Activated CD8-positive, alpha-beta T cell treated with anti-CD3 and anti-CD28 coated beads for 36 hours (primary cell): Measurements from ENCODE around the gene IRGC. TPM values are rescaled to one million over a fixed set of nuclear protein-coding genes. Genes with fewer than 3 reads are reported as not detected.
A peak's percentile ranks its signal among the peaks of the same experiment; 100 is the strongest.
"Not testable (repeated sequence)": the region's sequence is repeated elsewhere in the genome, so short reads cannot be mapped to it uniquely, and the experiment has no call there.

ENCODE experiments used
- ATAC-seq: fragments of 200-7000 bp; cut with Tn5 transposase; one replicate; pipeline ENCODE4 v1.10.0; 2021; ENCODE audit warnings: mild to moderate bottlenecking, moderate library complexity
- CTCF ChIA-PET: fragments of 350-600 bp; sonication (Branson Sonifier 250); formaldehyde crosslinking; loops from one replicate; lab custom pipeline; 2021; ENCODE audit warnings: antibody characterized with exemption; lab: Charles Lee
- POLR2A ChIA-PET: fragments of 350-600 bp; sonication (Branson Sonifier 250); formaldehyde crosslinking; loops from one replicate; lab custom pipeline; 2021; ENCODE audit warnings: antibody characterized with exemption; lab: Charles Lee
- DNase-seq: peaks from one replicate; pipeline ENCODE4 v3.0.0-alpha.2; 2020
- H3K27ac Mint-ChIP-seq: one replicate; pipeline ENCODE4 v1.8.0; 2021; ENCODE audit warnings: mild to moderate bottlenecking, mixed read lengths
- H3K27me3 Mint-ChIP-seq: one replicate; pipeline ENCODE4 v1.8.0; 2021; ENCODE audit warnings: mixed read lengths
- H3K36me3 Mint-ChIP-seq: one replicate; pipeline ENCODE4 v1.8.0; 2021; ENCODE audit warnings: low read depth, mixed read lengths
- H3K4me1 Mint-ChIP-seq: one replicate; pipeline ENCODE4 v1.8.0; 2021; ENCODE audit warnings: low read depth, mixed read lengths
- H3K4me3 Mint-ChIP-seq: one replicate; pipeline ENCODE4 v1.8.0; 2021; ENCODE audit warnings: mild to moderate bottlenecking, moderate library complexity, mixed read lengths
- H3K9me3 Mint-ChIP-seq: one replicate; pipeline ENCODE4 v1.8.0; 2021; ENCODE audit warnings: mixed read lengths
- CTCF ChIP-seq: fragments of 200-600 bp; IDR thresholded peaks from one replicate; pipeline ENCODE4 v1.8.0; 2022; ENCODE audit warnings: antibody characterized with exemption, mild to moderate bottlenecking
- intact Hi-C: fragments of 100-400 bp; cut with micrococcal nuclease; formaldehyde crosslinking; loops from one replicate; pipeline ENCODE4 v1.10.0; 2022
- total RNA-seq, 2 experiments: library from RNA; stranded (reverse); gene quantifications; one replicate each; pipeline ENCODE4 v1.2.3, GENCODE V29; 2021

Gene IRGC
- total RNA-seq, 2 experiments from 2014 or later: not detected

- ATAC-seq (no peak), DNase-seq (no peak)
- Mint-ChIP-seq H3K27ac (no peak overlapping the region), H3K36me3 (peaks cover 36% of the 10 kb centered on the region), H3K9me3 (no peaks in the 10 kb centered on the region), H3K4me1 (peaks cover 48% of the 10 kb centered on the region), H3K27me3 (no peaks in the 10 kb centered on the region), H3K4me3 (no peak overlapping the region)
- ChIA-PET CTCF (interaction anchor here (1.0 kb wide), 1 partner anchor 17 kb away, joined by 3 read pairs; no protein-coding TSS in a partner anchor), POLR2A (interaction anchor here (10.5 kb wide), 1 partner anchor 19 kb away, joined by 137 read pairs; the partner anchor contains the start of gene KCNN4)
- TF ChIP-seq CTCF: no peak
- intact Hi-C loops: no loop called here
These were observed 43.6 kb downstream of the IRGC start for GRCh38 chr19:43759515-43759914.

GRCh38 chr19:43760941-43761340 lies 45.1 kb downstream of the IRGC start:
- CTCF ChIA-PET: interaction anchor here (1.2 to 3.7 kb wide), 2 partner anchors 9 to 18 kb away, joined by 3 to 22 read pairs; partner anchors contain the start of gene KCNN4
- Mint-ChIP-seq H3K9me3 (no peaks in the 10 kb centered on the region), H3K27ac (no peak overlapping the region), H3K4me3 (no peak overlapping the region), H3K36me3 (peaks cover 36% of the 10 kb centered on the region), H3K27me3 (no peaks in the 10 kb centered on the region), H3K4me1 (peaks cover 61% of the 10 kb centered on the region)
- intact Hi-C loops: no loop called here
- no peak for TF ChIP-seq CTCF
- POLR2A ChIA-PET: interaction anchor here (10.5 kb wide), 1 partner anchor 18 kb away, joined by 137 read pairs; the partner anchor contains the start of gene KCNN4
- DNase-seq (no peak), ATAC-seq (no peak)

GRCh38 chr19:43762814-43763213 lies 46.9 kb downstream of the IRGC start:
- H3K27me3 Mint-ChIP-seq: no peaks in the 10 kb centered on the region
- intact Hi-C loops: no loop called here
- POLR2A ChIA-PET: interaction anchor here (0.7 to 11.4 kb wide), 3 partner anchors 9 to 46 kb away, joined by 3 to 147 read pairs (median 137); partner anchors contain the start of genes KCNN4 and SMG9
- no peaks in the 10 kb centered on the region for H3K9me3 Mint-ChIP-seq
- CTCF ChIA-PET: interaction anchor here (1.8 to 3.7 kb wide), 3 partner anchors 16 to 94 kb away, joined by 5 to 22 read pairs (median 7); partner anchors contain the start of gene KCNN4
- H3K4me3 Mint-ChIP-seq: no peak overlapping the region
- no peak for TF ChIP-seq CTCF
- ATAC-seq (no peak), DNase-seq (no peak)
- peaks cover 64% of the 10 kb centered on the region for H3K4me1 Mint-ChIP-seq
- H3K27ac Mint-ChIP-seq: peak overlapping the region; percentile 76
- H3K36me3 Mint-ChIP-seq: peaks cover 36% of the 10 kb centered on the region

GRCh38 chr19:43763473-43763939 lies 47.6 kb downstream of the IRGC start:
- peak overlapping the region; percentile 76 for H3K27ac Mint-ChIP-seq
- H3K27me3 Mint-ChIP-seq: no peaks in the 10 kb centered on the region
- ATAC-seq (no peak), DNase-seq (peak; percentile 49)
- CTCF ChIA-PET: interaction anchor here (0.6 to 3.7 kb wide), 6 partner anchors 9 to 95 kb away, joined by 3 to 22 read pairs (median 4); partner anchors contain the start of genes KCNN4 and PLAUR
- POLR2A ChIA-PET: interaction anchor here (10.5 to 11.4 kb wide), 2 partner anchors 9 to 15 kb away, joined by 137 to 147 read pairs; partner anchors contain the start of genes KCNN4 and SMG9
- H3K36me3 Mint-ChIP-seq: peaks cover 38% of the 10 kb centered on the region
- no peaks in the 10 kb centered on the region for H3K9me3 Mint-ChIP-seq
- H3K4me3 Mint-ChIP-seq: no peak overlapping the region
- no peak for TF ChIP-seq CTCF
- H3K4me1 Mint-ChIP-seq: peaks cover 70% of the 10 kb centered on the region
- intact Hi-C loops: no loop called here

GRCh38 chr19:43764684-43765083 lies 48.8 kb downstream of the IRGC start:
- ChIA-PET POLR2A (interaction anchor here (1.2 to 11.4 kb wide), 6 partner anchors 10 to 96 kb away, joined by 3 to 147 read pairs (median 5); partner anchors contain the start of genes KCNN4 and SMG9), CTCF (interaction anchor here (1.0 to 5.0 kb wide), 6 partner anchors 10 to 170 kb away, joined by 5 to 122 read pairs (median 22); partner anchors contain the start of genes KCNN4, PLAUR and SMG9)
- Mint-ChIP-seq H3K4me3 (peak overlapping the region; percentile 43), H3K36me3 (peaks cover 49% of the 10 kb centered on the region), H3K27ac (peak overlapping the region; percentile 95), H3K4me1 (peaks cover 67% of the 10 kb centered on the region)
- H3K27me3 Mint-ChIP-seq, H3K9me3 Mint-ChIP-seq, DNase-seq, ATAC-seq: not testable (repeated sequence)
- intact Hi-C loops: loop anchor here (2.0 kb wide), 1 partner anchor 16 kb away; the partner anchor contains the start of gene KCNN4
